Activated naive CD8-positive, alpha-beta T cell treated with anti-CD3 and anti-CD28 coated beads, Interleukin-2, amount 10 ng/mL, durations not matched to agents 7 days and 5 days (primary cell): ENCODE data around the gene KCND1. TPM values are rescaled to one million over a fixed set of nuclear protein-coding genes. Genes with fewer than 3 reads are reported as not detected.

Source experiments
- ATAC-seq: fragments of 150-1000 bp; cut with Tn5 transposase; one replicate; pipeline ENCODE4 v1.10.0; 2021; ENCODE audit warnings: low read depth, moderate library complexity
- POLR2A ChIA-PET: fragments of 350-600 bp; sonication (Branson Sonifier 250); formaldehyde crosslinking; loops from one replicate; lab custom pipeline; 2021; ENCODE audit warnings: antibody characterized with exemption; lab: Charles Lee
- DNase-seq: peaks from one replicate; pipeline ENCODE4 v3.0.0; 2021
- H3K27ac Mint-ChIP-seq: one replicate; pipeline ENCODE4 v1.8.0; 2022; ENCODE audit warnings: mild to moderate bottlenecking, mixed read lengths
- H3K27me3 Mint-ChIP-seq: one replicate; pipeline ENCODE4 v1.8.0; 2022; ENCODE audit warnings: mild to moderate bottlenecking, moderate library complexity, mixed read lengths
- H3K36me3 Mint-ChIP-seq: one replicate; pipeline ENCODE4 v1.8.0; 2021; ENCODE audit warnings: mild to moderate bottlenecking, mixed read lengths
- H3K4me1 Mint-ChIP-seq: one replicate; pipeline ENCODE4 v1.8.0; 2021; ENCODE audit warnings: mixed read lengths
- H3K4me3 Mint-ChIP-seq: one replicate; pipeline ENCODE4 v1.8.0; 2022; ENCODE audit warnings: mild to moderate bottlenecking, moderate library complexity, mixed read lengths
- H3K9me3 Mint-ChIP-seq: one replicate; pipeline ENCODE4 v1.8.0; 2021; ENCODE audit warnings: mixed read lengths
- total RNA-seq, 2 experiments: library from RNA; stranded (reverse); gene quantifications; one replicate each; pipeline ENCODE4 v1.2.3, GENCODE V29; 2021

The KCND1 gene
- total RNA-seq, 2 experiments from 2014 or later, result 5.6 to 5.9 TPM

DNA sequence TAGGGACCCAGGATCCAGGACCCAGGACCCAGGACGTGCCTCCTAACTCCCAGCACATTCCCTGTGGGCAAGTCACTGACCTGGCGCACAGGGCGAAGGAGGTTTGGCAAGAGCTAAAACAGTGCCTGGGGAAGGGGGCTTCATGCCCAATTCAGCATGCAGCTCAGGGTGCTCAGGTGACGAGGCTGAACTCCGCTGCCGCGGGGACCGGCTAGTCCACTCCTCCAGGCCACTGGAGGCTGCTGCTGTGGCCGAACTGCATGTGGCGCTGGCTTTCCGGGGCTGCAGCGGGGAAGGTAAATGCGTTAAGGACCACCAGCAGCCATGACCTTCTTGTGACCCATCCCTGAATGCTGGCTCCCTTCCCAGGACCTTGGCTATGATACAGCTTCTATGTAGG is 47.9 kb downstream of the KCND1 start:
- POLR2A ChIA-PET, result interaction anchor here (1.3 kb wide), 1 partner anchor 12 kb away, joined by 4 read pairs; no protein-coding TSS in a partner anchor
- no peak for DNase-seq

DNA sequence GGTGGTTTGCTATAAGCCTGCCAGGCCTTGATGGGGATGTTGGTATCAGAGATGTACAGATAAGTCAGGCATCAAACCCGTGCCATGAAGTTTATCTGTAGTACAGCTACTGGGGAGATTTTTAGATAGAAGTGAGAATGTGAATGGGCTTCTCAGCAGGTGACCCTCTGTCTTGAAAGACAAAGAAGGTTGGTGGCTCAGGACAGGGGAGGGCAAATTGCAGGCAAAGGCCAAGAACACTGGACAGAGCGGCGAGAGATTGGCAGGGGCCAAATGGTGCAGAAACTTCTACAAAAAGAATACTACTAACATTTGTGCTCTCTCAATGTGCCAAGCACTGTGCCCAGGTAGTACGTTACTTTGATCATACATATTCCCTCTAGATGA is 50.9 kb downstream of the KCND1 start:
- Mint-ChIP-seq H3K27ac (peak overlapping the region; percentile 93), H3K4me3 (peak overlapping the region; percentile 97), H3K36me3 (peaks cover 22% of the 10 kb centered on the region), H3K4me1 (peaks cover 32% of the 10 kb centered on the region), H3K9me3 (no peaks in the 10 kb centered on the region), H3K27me3 (no peaks in the 10 kb centered on the region)
- ATAC-seq (no peak), DNase-seq (no peak)
- POLR2A ChIA-PET, result interaction anchor here (0.6 to 4.2 kb wide), 3 partner anchors 11 to 38 kb away, joined by 3 to 51 read pairs (median 4); no protein-coding TSS in a partner anchor

More for the DNA sequence above, 47.9 kb downstream of the KCND1 start:
- H3K27me3 Mint-ChIP-seq, result no peaks in the 10 kb centered on the region
- peaks cover 14% of the 10 kb centered on the region for H3K36me3 Mint-ChIP-seq
- no peak overlapping the region for H3K4me3 Mint-ChIP-seq
- H3K27ac Mint-ChIP-seq, result peak overlapping the region; percentile 66
- no peak for ATAC-seq
- no peaks in the 10 kb centered on the region for H3K9me3 Mint-ChIP-seq
- peaks cover 30% of the 10 kb centered on the region for H3K4me1 Mint-ChIP-seq

DNA sequence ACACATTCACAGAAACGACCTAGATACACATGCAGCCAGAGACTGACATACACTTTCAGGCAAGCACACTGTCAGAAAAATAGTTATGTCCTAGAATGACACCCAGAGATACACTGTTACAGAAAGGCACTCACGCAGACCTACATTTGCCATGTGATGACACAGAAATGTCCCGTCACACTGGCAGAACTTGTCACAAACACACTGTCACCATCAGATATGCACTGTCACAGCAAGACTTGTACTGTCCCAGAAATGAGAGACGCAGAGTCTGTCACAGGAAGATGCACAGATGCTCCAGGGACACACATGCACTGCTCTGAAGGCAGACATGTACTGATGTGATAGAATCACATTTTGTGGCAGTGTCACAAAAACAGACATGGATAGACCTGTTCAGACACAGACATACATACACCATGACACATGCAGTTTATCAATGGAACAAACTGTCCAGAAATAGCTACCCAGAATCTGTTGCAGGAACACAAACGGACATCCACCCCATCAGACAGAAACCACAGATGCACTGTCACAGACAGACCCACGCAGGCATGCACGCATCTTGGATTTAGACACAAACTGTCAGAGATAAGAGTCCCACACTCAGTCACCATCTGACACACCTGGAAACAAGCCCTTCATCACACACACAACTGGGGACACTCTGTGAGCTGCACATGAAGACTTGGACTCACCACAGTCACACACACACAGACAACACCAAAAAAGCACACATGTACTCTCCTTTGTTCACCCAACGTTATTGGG is 51.5 kb downstream of the KCND1 start:
- Mint-ChIP-seq H3K27ac (peak overlapping the region; percentile 93), H3K4me1 (peaks cover 28% of the 10 kb centered on the region), H3K4me3 (peak overlapping the region; percentile 97), H3K27me3 (no peaks in the 10 kb centered on the region), H3K9me3 (no peaks in the 10 kb centered on the region), H3K36me3 (peaks cover 18% of the 10 kb centered on the region)
- DNase-seq (no peak), ATAC-seq (no peak)
- POLR2A ChIA-PET, result interaction anchor here (0.6 to 4.2 kb wide), 2 partner anchors 19 to 39 kb away, joined by 4 to 51 read pairs; no protein-coding TSS in a partner anchor

DNA sequence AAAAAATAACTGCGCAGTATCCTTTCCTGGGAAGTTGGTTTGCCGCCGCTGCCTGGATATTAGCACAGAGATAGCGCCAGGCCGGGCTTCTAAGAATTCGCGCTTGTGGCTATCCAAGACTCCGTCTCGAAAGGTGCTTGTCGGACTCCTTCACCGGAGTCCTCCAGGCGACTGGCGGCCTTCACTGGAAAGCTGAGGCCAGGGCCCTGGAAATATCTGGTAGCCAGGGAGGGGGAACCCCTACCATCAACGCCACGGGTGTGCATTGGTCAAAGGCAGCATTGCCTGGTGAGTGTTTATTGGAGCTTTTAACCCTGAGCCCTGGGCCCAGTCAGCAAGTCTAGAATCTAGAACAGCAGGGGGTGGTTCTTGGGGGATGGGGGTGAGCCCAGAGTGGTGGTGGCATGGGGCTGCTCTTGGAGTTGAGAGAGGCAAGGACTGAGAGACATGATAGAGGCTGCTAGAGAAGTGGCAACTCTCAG is 52.2 kb downstream of the KCND1 start:
- Mint-ChIP-seq H3K4me1 (peaks cover 31% of the 10 kb centered on the region), H3K27ac (peak overlapping the region; percentile 93), H3K4me3 (peak overlapping the region; percentile 97), H3K27me3 (no peaks in the 10 kb centered on the region), H3K36me3 (peaks cover 18% of the 10 kb centered on the region), H3K9me3 (no peaks in the 10 kb centered on the region)
- POLR2A ChIA-PET, result interaction anchor here (0.7 to 4.2 kb wide), 2 partner anchors 20 to 39 kb away, joined by 4 to 51 read pairs; no protein-coding TSS in a partner anchor
- DNase-seq (no peak), ATAC-seq (peak; percentile 3)

DNA sequence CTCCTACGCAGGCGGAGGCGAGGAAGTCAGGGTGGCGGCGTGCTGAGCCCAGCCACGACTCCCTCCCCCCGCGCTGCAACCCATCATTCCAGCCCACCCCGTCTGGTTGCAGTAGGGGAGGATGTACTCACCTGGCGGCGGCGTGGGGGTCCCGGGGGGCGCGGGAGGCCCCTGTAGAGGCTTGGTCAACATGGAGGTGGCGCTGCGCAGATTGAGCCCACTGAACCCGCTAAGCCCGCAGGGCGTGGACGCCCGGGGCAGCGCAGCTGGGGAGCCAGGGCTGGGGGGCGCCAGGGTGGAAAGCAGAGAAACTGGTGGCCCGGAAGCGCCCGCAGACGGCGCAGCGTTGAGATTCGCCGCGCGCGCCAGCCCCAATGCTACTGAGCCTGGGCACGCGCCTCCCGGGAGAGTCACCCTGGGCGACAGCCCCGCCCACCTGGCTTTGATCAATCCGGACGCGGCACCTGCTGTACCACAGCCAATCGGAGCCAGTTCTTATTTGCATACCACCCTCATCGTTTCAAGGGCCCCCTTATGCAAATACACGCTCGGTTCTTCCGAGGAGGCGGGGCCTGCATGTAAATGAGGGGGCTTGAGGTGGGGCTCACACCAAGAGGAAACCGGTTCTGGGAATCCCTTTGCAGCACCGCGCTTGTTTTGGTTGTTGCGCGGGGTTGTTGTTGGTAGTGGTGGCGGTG is 52.9 kb downstream of the KCND1 start, which contains the start of gene PIM2:
Gene PIM2 (minus strand): TSS at position 382 of the 698 bp plus-strand sequence. CDS start 190 bp downstream, at position 192.
- H3K4me3 Mint-ChIP-seq, result peak within 1 kb of the TSS; percentile 97
- H3K36me3 Mint-ChIP-seq, result peaks cover 14% of the 10 kb centered on the region
- DNase-seq, result peak; percentile 89
- POLR2A ChIA-PET, result interaction anchor here (0.7 to 4.2 kb wide), 2 partner anchors 20 to 39 kb away, joined by 4 to 51 read pairs; no protein-coding TSS in a partner anchor
- no peaks in the 10 kb centered on the region for H3K27me3 Mint-ChIP-seq
- H3K9me3 Mint-ChIP-seq, result no peaks in the 10 kb centered on the region
- peaks cover 28% of the 10 kb centered on the region for H3K4me1 Mint-ChIP-seq
- ATAC-seq, result peak; percentile 79
- H3K27ac Mint-ChIP-seq, result peak within 1 kb of the TSS; percentile 93

DNA sequence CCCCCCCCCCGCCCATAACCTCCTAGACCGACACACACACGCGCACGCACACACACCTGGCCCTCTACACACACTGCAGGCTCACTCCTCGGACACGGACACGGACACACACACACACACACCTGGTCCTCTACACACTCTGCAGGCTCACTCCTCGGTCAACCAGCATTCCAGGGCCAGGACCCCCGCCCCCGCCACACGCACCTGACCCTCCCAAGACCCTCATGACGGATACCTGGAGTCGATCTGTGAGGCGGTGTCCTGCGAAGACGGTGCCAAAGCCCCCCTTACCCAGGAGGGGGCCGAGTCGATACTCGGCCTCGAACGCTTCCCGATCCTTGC is 53.4 kb downstream of the KCND1 start:
- Mint-ChIP-seq H3K9me3 (no peaks in the 10 kb centered on the region), H3K36me3 (peaks cover 14% of the 10 kb centered on the region), H3K4me1 (peaks cover 28% of the 10 kb centered on the region), H3K4me3 (peak overlapping the region; percentile 97), H3K27me3 (no peaks in the 10 kb centered on the region), H3K27ac (peak overlapping the region; percentile 87)
- ATAC-seq (no peak), DNase-seq (peak; percentile 33)
- POLR2A ChIA-PET, result interaction anchor here (4.2 kb wide), 1 partner anchor 21 kb away, joined by 51 read pairs; no protein-coding TSS in a partner anchor

DNA sequence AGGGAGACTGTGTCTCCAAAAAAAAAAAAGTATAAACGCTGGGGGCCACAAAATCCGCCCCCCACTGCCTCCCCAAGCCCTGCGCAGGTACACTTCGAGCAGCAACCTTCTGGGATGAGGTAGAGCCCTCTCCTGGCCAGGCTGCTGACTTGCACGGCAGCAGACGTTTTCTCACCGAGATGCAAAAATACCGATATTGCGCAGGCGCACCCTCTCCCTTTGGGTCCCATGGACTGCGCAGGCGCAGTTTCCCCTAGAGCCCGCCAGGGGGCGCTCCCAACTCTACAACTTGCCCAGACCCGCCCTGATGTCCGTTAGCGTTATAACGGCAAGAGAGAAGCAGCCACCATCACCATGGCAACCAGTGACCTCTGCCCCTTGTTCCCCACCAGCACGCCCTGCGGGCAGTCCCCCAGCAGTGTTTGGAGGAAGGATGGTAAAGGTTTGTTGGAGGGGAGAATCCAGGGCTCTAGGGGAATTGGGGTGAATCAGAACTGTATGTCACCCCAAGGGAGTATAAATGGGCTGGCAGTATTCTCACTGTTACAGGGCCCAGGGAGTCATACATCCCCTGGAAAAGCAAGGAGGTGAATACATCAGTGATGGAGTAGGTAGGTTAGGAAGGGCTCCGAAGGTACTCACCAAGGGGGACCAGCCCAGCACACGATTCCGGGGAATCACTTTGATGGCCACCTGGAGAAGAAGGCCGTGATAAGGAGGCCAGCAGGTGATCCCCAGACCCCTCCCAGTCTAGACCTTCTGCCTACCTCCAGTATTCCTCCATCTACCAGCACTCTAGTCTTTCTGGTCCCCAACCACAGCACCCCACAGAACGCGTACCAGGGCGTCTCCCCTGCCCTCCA is 54.3 kb downstream of the KCND1 start:
- Mint-ChIP-seq H3K4me1 (peaks cover 29% of the 10 kb centered on the region), H3K36me3 (peaks cover 14% of the 10 kb centered on the region), H3K27ac (peak overlapping the region; percentile 87), H3K4me3 (peak overlapping the region; percentile 97), H3K9me3 (no peaks in the 10 kb centered on the region), H3K27me3 (no peaks in the 10 kb centered on the region)
- POLR2A ChIA-PET, result interaction anchor here (0.7 to 4.2 kb wide), 3 partner anchors 22 to 202 kb away, joined by 3 to 51 read pairs (median 3); no protein-coding TSS in a partner anchor
- ATAC-seq, result peak; percentile 57
- DNase-seq, result peak; percentile 86

DNA sequence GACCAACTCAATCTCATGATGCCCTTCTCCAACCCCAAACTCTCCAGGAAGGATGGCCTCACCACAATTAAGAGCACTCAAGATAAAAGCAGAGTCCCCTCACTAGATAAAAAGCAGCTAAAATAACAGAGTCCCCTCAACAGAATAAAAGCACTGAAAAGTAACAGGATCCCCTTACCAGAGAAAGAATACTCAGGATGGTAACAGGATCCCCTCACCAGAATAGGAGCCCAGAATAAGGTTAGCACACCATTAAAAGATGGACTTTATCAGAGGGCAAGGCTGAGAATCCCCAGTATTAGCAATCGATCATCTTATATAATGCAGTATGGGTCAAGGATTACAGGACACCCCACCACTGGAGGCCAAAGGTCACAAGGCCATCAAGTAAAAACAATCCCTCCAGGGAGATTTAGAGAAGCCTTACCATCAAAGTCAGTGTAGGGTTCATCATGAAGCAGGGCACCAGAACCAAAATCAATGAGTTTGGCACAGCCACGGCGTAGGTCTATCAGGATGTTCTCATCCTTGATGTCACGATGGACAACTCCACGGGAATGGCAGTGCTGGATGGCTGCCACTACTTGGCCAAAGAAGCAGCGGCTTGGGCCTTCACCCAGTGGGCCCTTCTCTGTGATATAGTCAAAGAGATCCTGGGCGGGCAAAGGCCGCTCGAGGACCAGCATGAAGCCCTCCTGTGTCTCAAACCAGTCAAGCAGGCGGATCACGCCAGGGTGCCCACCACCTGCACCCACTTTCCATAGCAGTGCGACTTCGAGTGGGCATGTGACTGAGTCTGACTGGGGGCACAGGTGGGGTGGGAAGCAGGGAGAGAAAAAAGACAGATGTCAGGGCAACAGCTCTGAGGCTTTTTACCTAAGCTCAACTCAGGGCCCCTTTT is 56.8 kb downstream of the KCND1 start:
- Mint-ChIP-seq H3K27ac (peak overlapping the region; percentile 60), H3K4me3 (peak overlapping the region; percentile 56), H3K27me3 (no peaks in the 10 kb centered on the region), H3K9me3 (no peaks in the 10 kb centered on the region), H3K36me3 (peaks cover 10% of the 10 kb centered on the region), H3K4me1 (peaks cover 33% of the 10 kb centered on the region)
- POLR2A ChIA-PET, result interaction anchor here (1.2 to 1.4 kb wide), 2 partner anchors 23 to 43 kb away, joined by 3 read pairs; no protein-coding TSS in a partner anchor
- ATAC-seq (no peak), DNase-seq (no peak)

DNA sequence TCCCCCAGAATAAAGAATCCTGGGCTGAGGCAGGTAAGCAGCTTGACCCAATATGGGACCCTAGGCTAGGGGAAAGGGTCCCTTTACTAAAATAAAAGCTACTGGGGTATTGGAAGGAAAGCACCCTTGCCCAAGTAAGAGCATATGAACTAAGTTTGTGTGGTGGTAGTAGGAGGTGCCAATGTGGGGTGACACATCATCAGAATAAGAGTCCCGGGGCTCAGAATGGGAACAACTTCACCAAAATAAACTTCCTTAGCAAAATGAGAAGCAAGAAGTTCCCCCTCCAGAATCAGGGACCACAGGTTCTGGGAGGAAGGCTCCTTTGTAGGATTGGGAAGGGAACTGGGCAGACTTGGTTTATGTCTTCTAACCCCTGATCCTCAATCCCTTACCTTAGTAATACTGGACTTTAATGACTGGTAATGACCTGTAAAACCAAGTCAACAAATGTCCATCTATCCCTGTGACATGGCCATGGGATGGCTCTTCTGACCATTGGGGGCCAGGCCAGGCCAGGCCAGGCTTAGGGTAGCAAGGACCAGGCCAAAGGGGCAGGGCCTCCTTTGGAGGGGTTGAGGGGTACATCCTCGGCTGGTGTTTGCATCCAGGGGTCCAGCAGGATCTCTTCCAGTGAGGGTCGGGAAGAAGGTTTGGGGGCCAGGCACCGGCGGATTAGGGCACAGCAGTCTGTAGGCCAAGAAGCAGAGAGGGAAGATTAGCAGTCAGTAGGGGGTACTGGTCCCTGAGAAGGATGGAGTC is 57.9 kb downstream of the KCND1 start:
- peaks cover 10% of the 10 kb centered on the region for H3K36me3 Mint-ChIP-seq
- no peak for DNase-seq
- H3K4me1 Mint-ChIP-seq, result peaks cover 25% of the 10 kb centered on the region

DNA sequence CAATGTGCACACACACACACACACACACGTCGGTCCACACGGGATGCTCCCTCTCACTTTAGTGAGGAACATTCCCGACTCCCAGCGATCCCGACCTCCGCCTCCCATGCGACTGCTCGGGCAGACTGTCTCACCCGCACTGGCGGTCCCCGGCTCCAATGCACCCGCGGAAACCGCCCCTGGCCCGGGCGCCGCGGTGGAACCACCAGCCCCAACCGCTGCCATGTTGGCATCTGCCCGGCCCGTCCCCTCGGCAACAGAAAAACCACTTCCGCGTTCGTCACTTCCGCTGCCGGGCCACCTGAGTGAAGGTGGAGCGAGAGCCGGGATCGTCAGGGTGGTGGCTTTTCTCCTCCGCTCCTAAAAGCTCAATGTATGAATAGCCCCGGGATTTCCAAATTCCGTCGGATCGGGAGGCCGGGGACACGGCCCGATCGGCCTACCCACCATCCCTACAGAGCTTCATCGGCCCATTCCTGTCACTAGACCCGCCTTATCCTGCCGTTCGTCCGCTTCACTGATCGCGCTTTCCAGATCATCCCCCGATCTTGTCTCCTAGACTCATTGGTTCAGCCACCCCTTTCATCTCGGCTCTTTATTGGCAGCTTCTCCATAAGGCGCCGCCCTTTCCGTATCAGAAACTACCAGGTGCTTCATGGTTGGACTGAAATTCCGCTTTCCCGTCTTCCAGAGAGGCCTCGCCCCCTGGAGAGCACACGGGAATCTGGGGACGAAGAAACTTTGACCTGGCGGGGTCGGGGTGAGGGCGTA is 60.0 kb downstream of the KCND1 start, which contains the start of gene SLC35A2:
Gene SLC35A2 (minus strand): TSS at position 235 of the 771 bp plus-strand sequence. CDS start 10 bp downstream, at position 225.
- ATAC-seq, result peak; percentile 85
- POLR2A ChIA-PET, result interaction anchor here (0.5 to 3.0 kb wide), 11 partner anchors 14 to 264 kb away, joined by 3 to 21 read pairs (median 5); partner anchors contain the start of genes PQBP1 and TIMM17B
- no peaks in the 10 kb centered on the region for H3K27me3 Mint-ChIP-seq

More for the DNA sequence above, 57.9 kb downstream of the KCND1 start:
- ATAC-seq, result no peak
- Mint-ChIP-seq H3K27me3 (no peaks in the 10 kb centered on the region), H3K4me3 (no peak overlapping the region), H3K27ac (no peak overlapping the region), H3K9me3 (no peaks in the 10 kb centered on the region)
- POLR2A ChIA-PET, result interaction anchor here (1.2 kb wide), 1 partner anchor 24 kb away, joined by 3 read pairs; no protein-coding TSS in a partner anchor

More for the DNA sequence above, 60.0 kb downstream of the KCND1 start, which contains the start of gene SLC35A2:
- H3K27ac Mint-ChIP-seq, result peak within 1 kb of the TSS; percentile 93
- peaks cover 26% of the 10 kb centered on the region for H3K4me1 Mint-ChIP-seq
- H3K4me3 Mint-ChIP-seq, result peak within 1 kb of the TSS; percentile 93
- H3K9me3 Mint-ChIP-seq, result no peaks in the 10 kb centered on the region
- no peaks in the 10 kb centered on the region for H3K36me3 Mint-ChIP-seq
- DNase-seq, result peak; percentile 87
